Measurements from ENCODE around the gene KLK12. TPM values are rescaled to one million over a fixed set of nuclear protein-coding genes. Genes with fewer than 3 reads are reported as not detected.

Gene KLK12
- total RNA-seq, 5 donors from 2014 or later (not counting 1 experiment from before 2014, with no cell fraction given): not detected

DNA sequence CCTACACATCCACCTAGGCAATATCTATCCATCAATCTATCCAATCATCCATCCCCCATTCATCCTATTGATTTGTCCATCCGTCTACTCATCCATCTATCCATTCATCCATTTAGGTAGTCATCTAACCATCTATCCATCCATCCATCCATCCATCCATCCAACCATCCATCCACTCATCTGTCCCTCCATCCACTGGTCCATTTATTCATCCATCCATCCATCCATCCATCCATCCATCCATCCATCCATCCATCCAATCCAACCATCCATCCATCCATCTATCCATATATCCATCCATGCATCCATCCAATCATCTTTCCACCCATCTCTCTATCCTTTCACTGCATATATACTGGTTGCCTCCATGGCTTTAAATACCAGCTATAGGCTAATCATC is 26.2 kb upstream of the KLK12 start:
- H3K36me3 ChIP-seq (ENCODE audit: control insufficient read depth in 2 of 2, extremely low read depth in 1 of 2, insufficient read depth in 1 of 2, low read length in 1 of 2): no peaks in the 10 kb centered on the region
- ChIA-PET POLR2A (no interaction called here), CTCF (interaction anchor here in 1 of 2 donors (0.6 kb wide), 1 partner anchor 27 kb away, joined by 3 read pairs; no protein-coding TSS in a partner anchor)
- Mint-ChIP-seq H3K27ac (no peak overlapping the region), H3K9me3 (peaks cover 0 to 9% (median 0%) of the 10 kb centered on the region in 3 donors), H3K27me3 (peaks cover 39 to 47% of the 10 kb centered on the region in 2 donors), H3K36me3 (no peaks in the 10 kb centered on the region), H3K4me1 (peaks cover 0 to 4% (median 2%) of the 10 kb centered on the region in 3 donors), H3K4me3 (no peak overlapping the region)
- no peak overlapping the region for H3K4me3 ChIP-seq (ENCODE audit: control insufficient read depth in 1 of 2, extremely low read depth in 1 of 2, low read length in 1 of 2)
- 0% methylated on average over 1 of the region's 1 CpG for WGBS (ENCODE audit: insufficient coverage)
- no peaks in the 10 kb centered on the region for H3K9me3 ChIP-seq
- H3K27me3 ChIP-seq (replicated peaks in 1 of 2; ENCODE audit: control insufficient read depth in 2 of 2, extremely low read depth in 1 of 2, insufficient read depth in 2 of 2, low read length in 1 of 2): peaks cover 4 to 40% of the 10 kb centered on the region in 2 experiments
- H3K4me1 ChIP-seq (ENCODE audit: control insufficient read depth in 1 of 2, extremely low read depth in 1 of 2, insufficient read depth in 2 of 2, low read length in 2 of 2): peaks cover 0 to 10% of the 10 kb centered on the region in 2 experiments
- ATAC-seq (replicated peaks in 1 of 4) (no peak), DNase-seq (no peak)
- H3K27ac ChIP-seq (ENCODE audit: low read length): no peak overlapping the region

DNA sequence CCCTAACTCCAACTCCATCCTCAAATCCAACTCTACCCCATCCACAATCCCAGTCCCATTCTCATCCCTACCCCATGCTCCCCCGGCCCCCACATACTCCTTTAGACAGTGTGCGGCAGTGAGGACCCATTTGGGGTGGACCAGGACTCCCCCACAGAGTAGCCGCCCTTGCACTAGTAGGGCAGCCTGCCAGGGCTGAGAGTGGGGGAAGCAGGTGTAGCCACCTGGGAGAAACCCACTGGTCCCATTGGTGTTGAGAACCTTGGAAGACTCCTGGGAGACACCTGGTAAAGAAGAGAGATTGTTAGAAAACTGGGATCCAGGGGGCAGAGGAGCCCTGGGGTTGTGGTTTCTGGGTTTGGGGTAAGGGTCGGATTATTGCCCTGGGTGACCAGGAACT is 25.5 kb upstream of the KLK12 start:
- no peak overlapping the region for H3K27ac Mint-ChIP-seq
- H3K4me3 Mint-ChIP-seq: no peak overlapping the region
- Histone ChIP-seq H3K4me1 (ENCODE audit: control insufficient read depth in 1 of 2, extremely low read depth in 1 of 2, insufficient read depth in 2 of 2, low read length in 2 of 2) (peaks cover 0 to 9% of the 10 kb centered on the region in 2 experiments), H3K9me3 (no peaks in the 10 kb centered on the region), H3K4me3 (ENCODE audit: control insufficient read depth in 1 of 2, extremely low read depth in 1 of 2, low read length in 1 of 2) (no peak overlapping the region), H3K36me3 (ENCODE audit: control insufficient read depth in 2 of 2, extremely low read depth in 1 of 2, insufficient read depth in 1 of 2, low read length in 1 of 2) (no peaks in the 10 kb centered on the region), H3K27me3 (replicated peaks in 1 of 2; ENCODE audit: control insufficient read depth in 2 of 2, extremely low read depth in 1 of 2, insufficient read depth in 2 of 2, low read length in 1 of 2) (peaks cover 4 to 33% of the 10 kb centered on the region in 2 experiments), H3K27ac (ENCODE audit: low read length) (no peak overlapping the region)
- H3K4me1 Mint-ChIP-seq: peaks cover 0 to 2% (median 1%) of the 10 kb centered on the region in 3 donors
- H3K9me3 Mint-ChIP-seq: peaks cover 0 to 9% (median 0%) of the 10 kb centered on the region in 3 donors
- POLR2A ChIA-PET: no interaction called here
- H3K36me3 Mint-ChIP-seq: no peaks in the 10 kb centered on the region
- CTCF ChIA-PET: no interaction called here
- no peak for DNase-seq
- no peak for ATAC-seq (replicated peaks in 1 of 4)
- 42% methylated on average over 2 of the region's 4 CpGs for WGBS (ENCODE audit: insufficient coverage)
- H3K27me3 Mint-ChIP-seq: peaks cover 39 to 44% of the 10 kb centered on the region in 2 donors

DNA sequence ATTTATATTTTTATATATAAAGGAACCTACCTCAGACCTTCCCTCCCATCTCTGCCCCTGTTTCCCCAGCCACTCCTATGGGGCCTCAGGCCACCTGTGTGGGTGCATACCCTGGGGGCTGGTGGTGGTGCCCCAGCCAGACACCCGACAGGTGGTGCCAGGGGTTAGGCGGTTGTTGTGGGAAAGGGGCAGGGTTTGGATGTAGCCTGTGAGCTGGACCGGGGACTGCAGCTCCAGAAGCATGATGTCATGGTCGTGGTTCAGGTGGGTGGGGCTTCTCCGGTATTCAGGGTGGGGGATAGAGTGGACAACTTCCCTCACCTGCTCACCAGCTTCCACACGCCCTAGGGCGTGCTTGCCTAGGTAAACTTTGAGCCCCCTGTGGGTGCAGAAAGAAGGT is 24.9 kb upstream of the KLK12 start:
- Mint-ChIP-seq H3K27me3 (peaks cover 42 to 47% of the 10 kb centered on the region in 2 donors), H3K27ac (no peak overlapping the region), H3K9me3 (peaks cover 0 to 9% (median 0%) of the 10 kb centered on the region in 3 donors), H3K36me3 (no peaks in the 10 kb centered on the region), H3K4me1 (no peaks in the 10 kb centered on the region), H3K4me3 (no peak overlapping the region)
- Histone ChIP-seq H3K27me3 (replicated peaks in 1 of 2; ENCODE audit: control insufficient read depth in 2 of 2, extremely low read depth in 1 of 2, insufficient read depth in 2 of 2, low read length in 1 of 2) (peaks cover 4 to 31% of the 10 kb centered on the region in 2 experiments), H3K27ac (ENCODE audit: low read length) (no peak overlapping the region), H3K9me3 (no peaks in the 10 kb centered on the region), H3K4me1 (ENCODE audit: control insufficient read depth in 1 of 2, extremely low read depth in 1 of 2, insufficient read depth in 2 of 2, low read length in 2 of 2) (peaks cover 0 to 3% of the 10 kb centered on the region in 2 experiments), H3K36me3 (ENCODE audit: control insufficient read depth in 2 of 2, extremely low read depth in 1 of 2, insufficient read depth in 1 of 2, low read length in 1 of 2) (no peaks in the 10 kb centered on the region), H3K4me3 (ENCODE audit: control insufficient read depth in 1 of 2, extremely low read depth in 1 of 2, low read length in 1 of 2) (no peak overlapping the region)
- ChIA-PET CTCF (no interaction called here), POLR2A (no interaction called here)
- 64% methylated on average over 2 of the region's 7 CpGs for WGBS (ENCODE audit: insufficient coverage)
- no peak for ATAC-seq (replicated peaks in 1 of 4)
- no peak for DNase-seq

DNA sequence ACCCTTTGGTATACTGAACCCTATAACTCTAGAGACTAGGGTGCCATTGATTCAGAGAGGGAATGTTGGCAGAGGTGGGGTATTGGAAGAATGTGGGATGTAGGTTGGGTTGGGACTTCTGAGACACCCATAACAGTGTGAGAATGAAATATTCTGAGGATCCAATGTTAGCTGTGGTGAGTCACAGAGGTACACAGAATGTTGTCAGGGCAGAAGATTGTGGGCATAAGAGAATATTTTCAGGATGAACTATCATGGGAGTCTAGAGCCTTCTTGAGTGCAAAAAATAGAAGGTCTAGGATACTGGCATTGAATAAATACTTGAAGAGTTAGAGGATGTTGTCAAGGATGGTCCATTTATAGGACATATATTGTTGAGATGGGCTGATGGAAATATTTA is 21.1 kb upstream of the KLK12 start:
- H3K4me1 Mint-ChIP-seq: no peaks in the 10 kb centered on the region
- H3K27ac ChIP-seq (ENCODE audit: low read length): no peak overlapping the region
- H3K27ac Mint-ChIP-seq: no peak overlapping the region
- ChIA-PET CTCF (no interaction called here), POLR2A (no interaction called here)
- peaks cover 0 to under 1% (median 0%) of the 10 kb centered on the region in 3 donors for H3K9me3 Mint-ChIP-seq
- H3K27me3 ChIP-seq (replicated peaks in 1 of 2; ENCODE audit: control insufficient read depth in 2 of 2, extremely low read depth in 1 of 2, insufficient read depth in 2 of 2, low read length in 1 of 2): peaks cover 6 to 26% of the 10 kb centered on the region in 2 experiments
- H3K4me1 ChIP-seq (ENCODE audit: control insufficient read depth in 1 of 2, extremely low read depth in 1 of 2, insufficient read depth in 2 of 2, low read length in 2 of 2): no peaks in the 10 kb centered on the region
- no peaks in the 10 kb centered on the region for H3K36me3 Mint-ChIP-seq
- H3K4me3 ChIP-seq (ENCODE audit: control insufficient read depth in 1 of 2, extremely low read depth in 1 of 2, low read length in 1 of 2): no peak overlapping the region
- ATAC-seq (replicated peaks in 1 of 4) (no peak), DNase-seq (no peak)
- no peaks in the 10 kb centered on the region for H3K9me3 ChIP-seq
- H3K27me3 Mint-ChIP-seq: peaks cover 34 to 42% of the 10 kb centered on the region in 2 donors
- H3K4me3 Mint-ChIP-seq: no peak overlapping the region
- no peaks in the 10 kb centered on the region for H3K36me3 ChIP-seq (ENCODE audit: control insufficient read depth in 2 of 2, extremely low read depth in 1 of 2, insufficient read depth in 1 of 2, low read length in 1 of 2)

DNA sequence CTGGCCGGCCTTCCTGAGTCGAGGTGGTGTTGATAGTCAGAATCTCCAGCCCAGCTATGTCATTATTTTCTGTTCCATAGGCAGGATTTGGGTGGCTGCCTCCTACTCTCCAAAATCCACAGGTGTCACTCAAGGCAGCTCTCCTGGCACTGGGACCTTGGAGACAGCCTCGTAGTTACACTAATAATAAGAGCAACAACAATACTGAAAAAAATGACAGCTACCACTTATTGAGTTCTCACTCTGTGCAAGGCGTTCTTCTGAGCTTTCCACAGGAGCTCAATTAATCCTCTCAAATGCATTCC is 12.2 kb upstream of the KLK12 start:
- peaks cover 12 to 18% of the 10 kb centered on the region in 2 donors for H3K27me3 Mint-ChIP-seq
- CTCF ChIA-PET: no interaction called here
- no peaks in the 10 kb centered on the region for H3K4me1 Mint-ChIP-seq
- no peak overlapping the region for H3K4me3 ChIP-seq (ENCODE audit: control insufficient read depth in 1 of 2, extremely low read depth in 1 of 2, low read length in 1 of 2)
- WGBS (ENCODE audit: insufficient coverage): 0% methylated on average over 1 of the region's 4 CpGs
- H3K27ac ChIP-seq (ENCODE audit: low read length): no peak overlapping the region
- no peak overlapping the region for H3K27ac Mint-ChIP-seq
- no peaks in the 10 kb centered on the region for H3K9me3 ChIP-seq
- ATAC-seq (replicated peaks in 1 of 4) (no peak), DNase-seq (no peak)
- no peak overlapping the region for H3K4me3 Mint-ChIP-seq
- no peaks in the 10 kb centered on the region for H3K36me3 ChIP-seq (ENCODE audit: control insufficient read depth in 2 of 2, extremely low read depth in 1 of 2, insufficient read depth in 1 of 2, low read length in 1 of 2)
- H3K4me1 ChIP-seq (ENCODE audit: control insufficient read depth in 1 of 2, extremely low read depth in 1 of 2, insufficient read depth in 2 of 2, low read length in 2 of 2): no peaks in the 10 kb centered on the region
- peaks cover 0 to 8% of the 10 kb centered on the region in 2 experiments for H3K27me3 ChIP-seq (replicated peaks in 1 of 2; ENCODE audit: control insufficient read depth in 2 of 2, extremely low read depth in 1 of 2, insufficient read depth in 2 of 2, low read length in 1 of 2)
- no peaks in the 10 kb centered on the region for H3K36me3 Mint-ChIP-seq
- H3K9me3 Mint-ChIP-seq: peaks cover 0 to 6% (median 0%) of the 10 kb centered on the region in 3 donors
- POLR2A ChIA-PET: no interaction called here

DNA sequence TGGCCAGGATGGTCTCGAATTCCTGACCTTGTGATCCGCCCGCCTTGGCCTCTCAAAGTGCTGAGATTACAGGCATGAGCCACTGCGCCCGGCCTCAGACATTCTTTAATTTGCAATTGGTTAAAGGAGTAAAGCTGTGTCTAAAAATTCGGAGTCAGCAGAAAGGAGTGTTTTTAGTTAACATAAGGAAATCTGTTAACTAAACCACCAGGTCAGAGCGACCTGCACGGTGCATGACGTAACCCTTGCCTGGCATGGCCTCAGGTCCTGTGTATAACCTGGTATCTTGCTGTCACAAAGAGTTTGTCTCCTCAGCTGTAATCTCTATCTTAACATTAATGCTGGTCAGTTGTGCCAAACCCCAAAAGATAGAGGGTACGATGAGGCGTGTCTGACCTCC is 9.5 kb upstream of the KLK12 start:
- peaks cover 11 to 16% of the 10 kb centered on the region in 2 donors for H3K27me3 Mint-ChIP-seq
- Histone ChIP-seq H3K27me3 (replicated peaks in 1 of 2; ENCODE audit: control insufficient read depth in 2 of 2, extremely low read depth in 1 of 2, insufficient read depth in 2 of 2, low read length in 1 of 2) (peaks cover 0 to 7% of the 10 kb centered on the region in 2 experiments), H3K36me3 (ENCODE audit: control insufficient read depth in 2 of 2, extremely low read depth in 1 of 2, insufficient read depth in 1 of 2, low read length in 1 of 2) (no peaks in the 10 kb centered on the region), H3K4me1 (ENCODE audit: control insufficient read depth in 1 of 2, extremely low read depth in 1 of 2, insufficient read depth in 2 of 2, low read length in 2 of 2) (no peaks in the 10 kb centered on the region), H3K27ac (ENCODE audit: low read length) (no peak overlapping the region), H3K9me3 (no peaks in the 10 kb centered on the region), H3K4me3 (ENCODE audit: control insufficient read depth in 1 of 2, extremely low read depth in 1 of 2, low read length in 1 of 2) (no peak overlapping the region)
- peaks cover 0 to 3% (median 0%) of the 10 kb centered on the region in 3 donors for H3K9me3 Mint-ChIP-seq
- no peak overlapping the region for H3K27ac Mint-ChIP-seq
- no peak for ATAC-seq (replicated peaks in 1 of 4)
- ChIA-PET CTCF (no interaction called here), POLR2A (no interaction called here)
- 86% methylated on average over 9 of the region's 11 CpGs for WGBS (ENCODE audit: insufficient coverage)
- no peaks in the 10 kb centered on the region for H3K4me1 Mint-ChIP-seq
- H3K4me3 Mint-ChIP-seq: no peak overlapping the region
- DNase-seq: no peak
- H3K36me3 Mint-ChIP-seq: no peaks in the 10 kb centered on the region

DNA sequence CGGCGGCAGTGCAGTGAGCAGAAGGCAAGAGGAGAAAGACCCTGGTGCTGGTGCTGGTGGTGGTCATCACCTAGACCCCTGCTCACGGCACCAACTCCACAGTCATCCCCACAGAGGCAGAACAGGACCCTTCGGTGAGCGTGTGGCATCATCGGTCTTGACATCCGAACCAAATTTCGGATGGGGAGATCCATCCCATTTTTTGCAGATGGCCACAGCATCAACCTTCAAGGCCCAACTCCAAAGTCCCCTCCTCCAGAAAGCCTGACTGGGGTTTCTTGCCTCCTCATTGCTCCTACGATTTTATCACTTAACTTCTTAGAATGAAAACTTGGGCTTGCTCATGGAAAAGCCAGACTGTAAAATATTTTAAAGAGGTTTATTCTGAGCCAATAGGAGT is 8.7 kb upstream of the KLK12 start:
- no peak overlapping the region for H3K27ac ChIP-seq (ENCODE audit: low read length)
- Mint-ChIP-seq H3K27me3 (peaks cover 4 to 12% of the 10 kb centered on the region in 2 donors), H3K9me3 (no peaks in the 10 kb centered on the region), H3K4me3 (no peak overlapping the region), H3K36me3 (no peaks in the 10 kb centered on the region), H3K27ac (no peak overlapping the region), H3K4me1 (no peaks in the 10 kb centered on the region)
- ChIA-PET CTCF (no interaction called here), POLR2A (no interaction called here)
- H3K4me3 ChIP-seq (ENCODE audit: control insufficient read depth in 1 of 2, extremely low read depth in 1 of 2, low read length in 1 of 2): no peak overlapping the region
- no peaks in the 10 kb centered on the region for H3K36me3 ChIP-seq (ENCODE audit: control insufficient read depth in 2 of 2, extremely low read depth in 1 of 2, insufficient read depth in 1 of 2, low read length in 1 of 2)
- peaks cover 0 to 3% of the 10 kb centered on the region in 2 experiments for H3K27me3 ChIP-seq (replicated peaks in 1 of 2; ENCODE audit: control insufficient read depth in 2 of 2, extremely low read depth in 1 of 2, insufficient read depth in 2 of 2, low read length in 1 of 2)
- 84% methylated on average over 4 of the region's 9 CpGs for WGBS (ENCODE audit: insufficient coverage)
- H3K9me3 ChIP-seq: no peaks in the 10 kb centered on the region
- H3K4me1 ChIP-seq (ENCODE audit: control insufficient read depth in 1 of 2, extremely low read depth in 1 of 2, insufficient read depth in 2 of 2, low read length in 2 of 2): no peaks in the 10 kb centered on the region
- no peak for ATAC-seq (replicated peaks in 1 of 4)
- DNase-seq: no peak

Measured in T-cell (primary cell).